Body of pancreas (tissue), 4 donors: ENCODE results near the gene C1QTNF9B.

ENCODE experiments used
- CTCF ChIP-seq, 7 experiments: fragments of 450-650 bp in 4 of 7; fragments of 200-600 bp in 3 of 7; sonication (generic) in 3 of 7; IDR thresholded peaks; one replicate each; pipeline ENCODE4 v1.5.1; 2016 to 2019; ENCODE audit warnings: antibody characterized with exemption in 7 of 7
- POLR2A ChIP-seq, 3 donors: fragments of 450-650 bp; IDR thresholded peaks; one replicate each; pipeline ENCODE4 v1.6.1; 2016; ENCODE audit warnings: antibody characterized with exemption in 3 of 3, mild to moderate bottlenecking in 2 of 3

GRCh38 chr13:23865026-23865425, 32.3 kb downstream of the C1QTNF9B start:
- TF ChIP-seq CTCF (IDR thresholded peaks at IDR 0.05) (no peak), POLR2A (IDR thresholded peaks at IDR 0.05) (no peak)
